ENCODE measurements around the gene VPS13A. TPM values are rescaled to one million over a fixed set of nuclear protein-coding genes. Genes with fewer than 3 reads are reported as not detected.
"Not testable (repeated sequence)": the region's sequence is repeated elsewhere in the genome, so short reads cannot be mapped to it uniquely, and the experiment has no call there.

The VPS13A gene
- total and polyA plus RNA-seq, 9 of the 15 experiments (the other 6 are each of a cell fraction or from before 2014, with no cell fraction given), result 5.6 to 29.9 (median 14.7) TPM

- Histone ChIP-seq H3K9me1 (ENCODE audit: control insufficient read depth, insufficient read depth, low read length) (no peaks in the 10 kb centered on the region), H3K9ac (ENCODE audit: insufficient read depth in 1 of 2, low read depth in 2 of 2, low read length in 2 of 2) (no peak overlapping the region), H3K27ac (ENCODE audit: extremely low read depth, low read depth, low read length) (no peak overlapping the region), H3K36me3 (ENCODE audit: control insufficient read depth, insufficient read depth, low read length) (peaks cover 12% of the 10 kb centered on the region; the same call in 1 of the 3 replicates), H3K4me3 (no peak overlapping the region), H3K79me2 (ENCODE audit: control insufficient read depth, insufficient read depth, low read length) (no peaks in the 10 kb centered on the region), H3K9me3 (replicated peaks; ENCODE audit: control insufficient read depth, insufficient read depth, low read depth, low read length) (no peaks in the 10 kb centered on the region; the same call in 1 of the 2 replicates), H3K4me1 (replicated peaks in 1 of 2; ENCODE audit: control insufficient read depth in 2 of 2, insufficient read depth in 2 of 2, low read length in 2 of 2) (no peaks in the 10 kb centered on the region), H3K27me3 (ENCODE audit: control insufficient read depth in 2 of 2, insufficient read depth in 2 of 2, low read length in 2 of 2) (no peaks in the 10 kb centered on the region), H2AFZ (ENCODE audit: low read depth, low read length) (no peak overlapping the region), H3K4me2 (ENCODE audit: insufficient read depth, low read length) (no peak overlapping the region), H4K20me1 (replicated peaks; ENCODE audit: control insufficient read depth, insufficient read depth, low read length) (no peaks in the 10 kb centered on the region)
- intact Hi-C loops (cut with micrococcal nuclease) (no loop called here), in situ Hi-C loops (cut with MboI) (no loop called here)
- WGBS (ENCODE audit: insufficient coverage, low coverage, missing lambda C conversion rate), result 87% methylated on average over 4 of the region's 4 CpGs
- no peak for DNase-seq (ENCODE audit: extremely low read depth in 1 of 4, low spot score in 3 of 4)
- ChIA-PET POLR2A (no interaction called here), CTCF (ENCODE audit: low intra/inter-chr PET ratio) (no interaction called here)
- TF ChIP-seq, protein P1, sequence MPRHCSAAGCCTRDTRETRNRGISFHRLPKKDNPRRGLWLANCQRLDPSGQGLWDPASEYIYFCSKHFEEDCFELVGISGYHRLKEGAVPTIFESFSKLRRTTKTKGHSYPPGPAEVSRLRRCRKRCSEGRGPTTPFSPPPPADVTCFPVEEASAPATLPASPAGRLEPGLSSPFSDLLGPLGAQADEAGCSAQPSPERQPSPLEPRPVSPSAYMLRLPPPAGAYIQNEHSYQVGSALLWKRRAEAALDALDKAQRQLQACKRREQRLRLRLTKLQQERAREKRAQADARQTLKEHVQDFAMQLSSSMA (CRISPR knock-in tag; IDR thresholded peaks at IDR 0.05), result no peak
- TF ChIP-seq CREBBP (IDR thresholded peaks at IDR 0.05; ENCODE audit: low read depth, low read length) (no peak), DACH1 (IDR thresholded peaks at IDR 0.05; ENCODE audit: partially characterized antibody) (no peak), ETV1 (tag; conservative IDR thresholded peaks at IDR 0.05; ENCODE audit: low read depth) (no peak), SRSF1 (IDR thresholded peaks at IDR 0.05; ENCODE audit: low read depth, low read length) (no peak), FOSL1 (tag; conservative IDR thresholded peaks at IDR 0.05) (no peak), HMGN3 (IDR thresholded peaks at IDR 0.05; ENCODE audit: borderline replicate concordance, extremely low read depth, insufficient read length, low read depth, low read length) (no peak), ZEB2 (IDR thresholded peaks at IDR 0.05) (no peak), ZBTB9 (CRISPR knock-in tag; IDR thresholded peaks at IDR 0.05) (no peak), HNRNPUL1 (IDR thresholded peaks at IDR 0.05; ENCODE audit: low read length) (no peak), ETV5 (CRISPR knock-in tag; IDR thresholded peaks at IDR 0.05; ENCODE audit: low read depth) (no peak), TRIM28 (IDR thresholded peaks at IDR 0.05) (no peak), RFX7 (CRISPR knock-in tag; IDR thresholded peaks at IDR 0.05) (no peak)
- BruUV-seq (replicated peaks), result no TSS peak
- FAIRE-seq, result no peak
- no peak for ATAC-seq
Observed at GRCh38 chr9:77403239-77403638, 225.9 kb downstream of the VPS13A start.

DNA sequence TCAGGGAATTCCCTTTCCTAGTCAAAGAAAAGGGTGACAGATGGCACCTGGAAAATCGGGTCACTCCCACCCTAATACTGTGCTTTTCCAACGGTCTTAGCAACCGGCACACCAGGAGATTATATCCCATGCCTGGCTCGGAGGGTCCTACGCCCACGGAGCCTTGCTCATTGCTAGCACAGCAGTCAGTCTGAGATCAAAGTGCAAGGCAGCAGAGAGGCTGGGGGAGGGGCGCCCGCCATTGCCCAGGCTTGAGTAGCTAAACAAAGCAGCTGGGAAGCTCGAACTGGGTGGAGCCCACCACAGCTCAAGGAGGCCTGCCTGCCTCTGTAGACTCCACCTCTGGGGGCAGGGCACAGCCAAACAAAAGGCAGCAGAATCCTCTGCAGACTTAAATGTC, 231.2 kb downstream of the VPS13A start:
- intact Hi-C loops (cut with micrococcal nuclease); FAIRE-seq; H3K9me3 ChIP-seq (replicated peaks; ENCODE audit: control insufficient read depth, insufficient read depth, low read depth, low read length); H4K20me1 ChIP-seq (replicated peaks; ENCODE audit: control insufficient read depth, insufficient read depth, low read length); POLR2A ChIA-PET; ATAC-seq; H3K4me3 ChIP-seq; H3K27ac ChIP-seq (ENCODE audit: extremely low read depth, low read depth, low read length); H3K9ac ChIP-seq (ENCODE audit: insufficient read depth in 1 of 2, low read depth in 2 of 2, low read length in 2 of 2); H3K4me1 ChIP-seq (replicated peaks in 1 of 2; ENCODE audit: control insufficient read depth in 2 of 2, insufficient read depth in 2 of 2, low read length in 2 of 2); H2AFZ ChIP-seq (ENCODE audit: low read depth, low read length); H3K4me2 ChIP-seq (ENCODE audit: insufficient read depth, low read length); H3K79me2 ChIP-seq (ENCODE audit: control insufficient read depth, insufficient read depth, low read length); H3K9me1 ChIP-seq (ENCODE audit: control insufficient read depth, insufficient read depth, low read length); DNase-seq (ENCODE audit: extremely low read depth in 1 of 4, low spot score in 3 of 4); BruUV-seq (replicated peaks); CTCF ChIA-PET (ENCODE audit: low intra/inter-chr PET ratio); in situ Hi-C loops (cut with MboI); H3K27me3 ChIP-seq (ENCODE audit: control insufficient read depth in 2 of 2, insufficient read depth in 2 of 2, low read length in 2 of 2): not testable (repeated sequence)
- H3K36me3 ChIP-seq (ENCODE audit: control insufficient read depth, insufficient read depth, low read length), result peaks cover 12% of the 10 kb centered on the region; the same call in 1 of the 3 replicates
- WGBS (ENCODE audit: insufficient coverage, low coverage, missing lambda C conversion rate), result 92% methylated on average over 5 of the region's 9 CpGs

Data from K562 (cell line).